Sigmoid colon (tissue), 7 donors: ENCODE measurements around the gene MUSK. TPM values are rescaled to one million over a fixed set of nuclear protein-coding genes. Genes with fewer than 3 reads are reported as not detected.

Experiments
- DNase-seq: peaks from one replicate; pipeline ENCODE4 v3.0.0-alpha.2; 2019
- H3K27ac ChIP-seq, 4 donors: fragments of 200-600 bp; sonication (generic); one replicate each; pipeline ENCODE4 v1.5.1; 2016 to 2019; ENCODE audit warnings: mild to moderate bottlenecking in 1 of 4
- H3K27me3 ChIP-seq, 3 donors: fragments of 200-600 bp; sonication (generic); one replicate each; pipeline ENCODE4 v1.5.1; 2019; ENCODE audit warnings: mild to moderate bottlenecking in 1 of 3
- H3K36me3 ChIP-seq, 4 donors: fragments of 200-600 bp; sonication (generic); one replicate each; pipeline ENCODE4 v1.5.1; 2016 to 2019
- H3K4me1 ChIP-seq, 4 donors: fragments of 200-600 bp; sonication (generic); one replicate each; pipeline ENCODE4 v1.5.1; 2017 to 2019
- H3K4me3 ChIP-seq, 4 donors: fragments of 200-600 bp; sonication (generic); one replicate each; pipeline ENCODE4 v1.5.1; 2017 to 2019; ENCODE audit warnings: mild to moderate bottlenecking in 2 of 4, moderate library complexity in 1 of 4
- H3K9me3 ChIP-seq, 4 donors: fragments of 200-600 bp in 3 of 4; sonication (generic) in 3 of 4; one replicate each; pipeline versions ENCODE4 v1.5.1 to v1.6.1; 2013 to 2019
- EP300 ChIP-seq, 4 donors: sonication (generic); formaldehyde crosslinking; IDR thresholded peaks; one replicate each; pipeline ENCODE4 v1.6.1; 2017; ENCODE audit warnings: antibody characterized with exemption in 4 of 4
- POLR2A ChIP-seq, 2 donors: fragments of 450-650 bp; IDR thresholded peaks; one replicate each; pipeline ENCODE4 v1.6.1; 2016; ENCODE audit warnings: antibody characterized with exemption in 2 of 2, mild to moderate bottlenecking in 2 of 2, moderate library complexity in 2 of 2
- POLR2AphosphoS5 ChIP-seq, 4 donors: sonication (generic); formaldehyde crosslinking; IDR thresholded peaks; one replicate each; pipeline ENCODE4 v1.6.1; 2017; ENCODE audit warnings: antibody characterized with exemption in 4 of 4
- WGBS, 2 donors: extraction: QIAGEN DNeasy Blood & Tissue Kit; methylation state at CpG; one replicate each; pipeline ENCODE4 v1.1.7; 2013; 5-methylcytosine and 5-hydroxymethylcytosine counted together
- intact Hi-C: fragments of 100-400 bp; cut with DNase I; formaldehyde crosslinking; loops from one replicate; pipeline ENCODE4 v1.15.1; 2023
- polyA plus RNA-seq, 3 donors: library from polyadenylated mRNA; stranded (reverse); fragments of 200-250 nt; gene quantifications; one replicate each; pipeline ENCODE4 v1.2.3, GENCODE V29; 2013
- total RNA-seq, 4 donors: library from RNA; depleted of rRNA; stranded (reverse); fragments of >200 nt; gene quantifications; one replicate each; pipeline ENCODE4 v1.1.0, GENCODE V29; 2016
- TF ChIP-seq, protein P1 (sequence below), 4 experiments: fragments of 450-650 bp in 3 of 4; fragments of 200-600 bp in 1 of 4; IDR thresholded peaks; one replicate each; pipeline ENCODE4 v1.5.1; 2016 to 2019; ENCODE audit warnings: antibody characterized with exemption in 4 of 4, mild to moderate bottlenecking in 3 of 4, moderate library complexity in 2 of 4
- donor health status: healthy with polysubstance abuse.
- donor health status: Bipolar disorder and iron deficiency.
- donor health status: healthy.

The MUSK gene
- total and polyA plus RNA-seq, 7 donors = 0.46 to 9.7 (median 2.3) TPM

DNA sequence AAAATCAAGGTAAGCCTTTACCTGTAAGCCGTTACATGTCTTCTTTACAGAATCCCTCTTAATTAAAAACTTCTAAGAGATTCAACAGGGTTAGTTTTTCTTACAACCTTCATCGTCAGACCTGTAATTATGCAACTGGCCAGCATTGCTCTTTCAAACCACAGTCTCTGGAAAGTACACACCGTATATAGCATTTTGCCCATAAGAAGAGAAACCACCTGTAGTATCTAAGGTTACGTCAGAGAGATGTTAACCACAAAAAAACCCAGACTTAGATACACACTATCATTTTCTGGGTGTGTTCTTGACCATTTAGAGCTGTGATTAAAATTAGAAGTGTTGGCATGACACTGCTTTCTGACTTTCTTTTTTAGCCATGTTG lies 140.0 kb downstream of the MUSK start:
- no peaks in the 10 kb centered on the region for H3K27me3 ChIP-seq
- H3K9me3 ChIP-seq = no peaks in the 10 kb centered on the region
- no peak for DNase-seq
- TF ChIP-seq POLR2AphosphoS5 (IDR thresholded peaks at IDR 0.05) (no peak), EP300 (IDR thresholded peaks at IDR 0.05) (no peak), POLR2A (IDR thresholded peaks at IDR 0.05) (no peak)
- TF ChIP-seq, protein P1, sequence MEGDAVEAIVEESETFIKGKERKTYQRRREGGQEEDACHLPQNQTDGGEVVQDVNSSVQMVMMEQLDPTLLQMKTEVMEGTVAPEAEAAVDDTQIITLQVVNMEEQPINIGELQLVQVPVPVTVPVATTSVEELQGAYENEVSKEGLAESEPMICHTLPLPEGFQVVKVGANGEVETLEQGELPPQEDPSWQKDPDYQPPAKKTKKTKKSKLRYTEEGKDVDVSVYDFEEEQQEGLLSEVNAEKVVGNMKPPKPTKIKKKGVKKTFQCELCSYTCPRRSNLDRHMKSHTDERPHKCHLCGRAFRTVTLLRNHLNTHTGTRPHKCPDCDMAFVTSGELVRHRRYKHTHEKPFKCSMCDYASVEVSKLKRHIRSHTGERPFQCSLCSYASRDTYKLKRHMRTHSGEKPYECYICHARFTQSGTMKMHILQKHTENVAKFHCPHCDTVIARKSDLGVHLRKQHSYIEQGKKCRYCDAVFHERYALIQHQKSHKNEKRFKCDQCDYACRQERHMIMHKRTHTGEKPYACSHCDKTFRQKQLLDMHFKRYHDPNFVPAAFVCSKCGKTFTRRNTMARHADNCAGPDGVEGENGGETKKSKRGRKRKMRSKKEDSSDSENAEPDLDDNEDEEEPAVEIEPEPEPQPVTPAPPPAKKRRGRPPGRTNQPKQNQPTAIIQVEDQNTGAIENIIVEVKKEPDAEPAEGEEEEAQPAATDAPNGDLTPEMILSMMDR (IDR thresholded peaks at IDR 0.05) = no peak
- no peaks in the 10 kb centered on the region for H3K36me3 ChIP-seq
- WGBS, 2 donors = 67 to 87% methylated on average over 4 of the region's 4 CpGs
- intact Hi-C loops = no loop called here
- no peak overlapping the region for H3K4me3 ChIP-seq
- H3K4me1 ChIP-seq = no peaks in the 10 kb centered on the region
- no peak overlapping the region for H3K27ac ChIP-seq

DNA sequence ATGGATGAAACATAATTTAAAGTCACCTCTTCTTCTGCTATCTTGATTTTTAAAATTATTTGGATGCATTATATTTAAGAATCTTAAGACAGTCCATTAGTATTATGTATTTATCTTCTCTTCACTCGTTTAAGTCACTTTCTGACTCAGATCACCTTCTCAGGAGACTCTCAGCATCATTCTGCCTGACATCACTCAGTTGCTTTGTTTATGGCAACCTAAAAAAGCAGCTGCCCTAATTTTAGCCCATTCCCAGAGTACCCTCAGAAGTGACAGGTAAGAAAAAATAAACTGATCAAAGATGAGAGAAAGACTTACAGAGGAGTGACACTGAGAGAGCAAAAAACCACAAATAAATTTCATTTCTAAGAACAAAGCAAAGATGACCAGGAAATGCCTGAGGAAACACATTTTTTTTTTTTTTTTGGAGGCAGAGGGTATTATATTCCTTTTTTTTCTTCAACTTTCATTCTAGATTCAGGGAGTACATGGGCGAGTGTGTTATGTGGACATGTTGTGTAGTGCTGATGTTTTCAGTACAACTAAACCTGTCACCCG lies 140.5 kb downstream of the MUSK start:
- intact Hi-C loops = no loop called here
- 89 to 91% methylated on average over 3 of the region's 3 CpGs for WGBS, 2 donors
- no peaks in the 10 kb centered on the region for H3K9me3 ChIP-seq
- H3K27me3 ChIP-seq = no peaks in the 10 kb centered on the region
- DNase-seq = no peak
- no peaks in the 10 kb centered on the region for H3K36me3 ChIP-seq
- no peak overlapping the region for H3K4me3 ChIP-seq
- H3K4me1 ChIP-seq = no peaks in the 10 kb centered on the region
- TF ChIP-seq, protein P1 (IDR thresholded peaks at IDR 0.05) = no peak
- TF ChIP-seq POLR2A (IDR thresholded peaks at IDR 0.05) = no peak
- no peak for TF ChIP-seq EP300 (IDR thresholded peaks at IDR 0.05)
- no peak for TF ChIP-seq POLR2AphosphoS5 (IDR thresholded peaks at IDR 0.05)
- H3K27ac ChIP-seq = no peak overlapping the region

DNA sequence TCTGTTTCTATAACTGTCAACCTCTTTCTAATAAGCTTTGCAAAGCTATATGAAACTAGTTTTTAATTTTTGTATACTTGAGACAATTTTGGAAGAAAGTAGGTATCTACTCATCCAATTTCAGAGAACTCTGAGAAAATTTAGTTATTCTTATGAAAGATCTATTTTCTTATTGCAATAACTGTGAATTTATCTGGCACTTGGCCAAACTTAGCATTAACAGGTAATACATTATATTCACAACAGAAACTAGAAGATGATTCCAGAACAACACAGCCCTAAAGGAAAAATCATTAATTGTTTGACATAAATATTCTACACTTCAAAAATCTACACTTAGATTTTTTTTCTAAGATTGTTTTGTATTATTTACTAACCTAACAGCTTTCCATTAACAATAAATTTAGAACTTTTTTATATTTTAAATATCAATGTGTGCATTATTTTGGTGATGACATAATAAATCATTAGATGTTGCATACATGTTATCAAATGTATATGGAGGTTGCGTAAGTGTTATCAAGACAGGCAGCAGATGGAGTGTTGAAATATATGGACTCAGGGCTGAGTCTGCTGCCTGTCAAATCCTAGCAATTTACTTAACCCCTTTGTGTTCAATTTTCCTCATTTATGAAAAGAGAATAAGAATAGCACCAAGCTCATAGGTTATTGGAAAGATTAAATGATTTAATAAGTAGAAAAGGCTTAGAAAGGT lies 141.8 kb downstream of the MUSK start:
- 95 to 97% methylated on average over 1 of the region's 1 CpG for WGBS, 2 donors
- no peak for DNase-seq
- no peaks in the 10 kb centered on the region for H3K9me3 ChIP-seq

DNA sequence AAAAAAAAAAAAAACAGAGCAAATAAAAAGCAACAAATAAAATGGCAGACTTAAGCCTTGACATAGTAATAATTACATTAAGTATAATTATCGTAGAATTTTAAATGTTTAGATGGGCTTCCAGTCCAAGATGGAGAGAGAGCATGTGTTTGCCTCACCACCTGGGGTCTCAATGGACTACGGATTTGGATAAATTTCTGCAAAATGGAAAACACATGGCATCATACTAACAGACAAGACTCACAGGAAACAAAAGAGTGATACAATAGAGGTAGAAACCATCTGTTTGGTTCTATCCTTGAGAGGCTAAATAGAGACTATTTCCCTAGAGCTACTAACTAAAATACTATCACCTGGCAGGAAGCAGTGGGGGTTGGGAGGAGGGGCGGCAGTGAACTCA lies 144.3 kb downstream of the MUSK start:
- no peaks in the 10 kb centered on the region for H3K27me3 ChIP-seq
- intact Hi-C loops = no loop called here
- DNase-seq = no peak
- H3K4me1 ChIP-seq = no peaks in the 10 kb centered on the region
- no peak for TF ChIP-seq POLR2AphosphoS5 (IDR thresholded peaks at IDR 0.05)
- TF ChIP-seq EP300 (IDR thresholded peaks at IDR 0.05) = no peak
- no peak for TF ChIP-seq POLR2A (IDR thresholded peaks at IDR 0.05)
- TF ChIP-seq, protein P1 (IDR thresholded peaks at IDR 0.05) = no peak
- WGBS, 2 donors = 74 to 93% methylated on average over 3 of the region's 3 CpGs
- no peak overlapping the region for H3K27ac ChIP-seq
- no peaks in the 10 kb centered on the region for H3K36me3 ChIP-seq
- H3K4me3 ChIP-seq = no peak overlapping the region
- H3K9me3 ChIP-seq = no peaks in the 10 kb centered on the region

More for the DNA sequence above, 141.8 kb downstream of the MUSK start:
- Histone ChIP-seq H3K4me1 (no peaks in the 10 kb centered on the region), H3K4me3 (no peak overlapping the region), H3K27me3 (no peaks in the 10 kb centered on the region), H3K36me3 (no peaks in the 10 kb centered on the region), H3K27ac (no peak overlapping the region)
- TF ChIP-seq POLR2A (IDR thresholded peaks at IDR 0.05) = no peak
- TF ChIP-seq POLR2AphosphoS5 (IDR thresholded peaks at IDR 0.05) = no peak
- TF ChIP-seq, protein P1 (IDR thresholded peaks at IDR 0.05) = no peak
- no peak for TF ChIP-seq EP300 (IDR thresholded peaks at IDR 0.05)
- intact Hi-C loops = no loop called here
